Kidney glomerular epithelial cell (primary cell): Measurements from ENCODE around the gene ENPP6.

Experiments used
- DNase-seq: peaks from one replicate; lab custom pipeline; 2025; lab: John Stamatoyannopoulos, UW

Gene ENPP6

DNA sequence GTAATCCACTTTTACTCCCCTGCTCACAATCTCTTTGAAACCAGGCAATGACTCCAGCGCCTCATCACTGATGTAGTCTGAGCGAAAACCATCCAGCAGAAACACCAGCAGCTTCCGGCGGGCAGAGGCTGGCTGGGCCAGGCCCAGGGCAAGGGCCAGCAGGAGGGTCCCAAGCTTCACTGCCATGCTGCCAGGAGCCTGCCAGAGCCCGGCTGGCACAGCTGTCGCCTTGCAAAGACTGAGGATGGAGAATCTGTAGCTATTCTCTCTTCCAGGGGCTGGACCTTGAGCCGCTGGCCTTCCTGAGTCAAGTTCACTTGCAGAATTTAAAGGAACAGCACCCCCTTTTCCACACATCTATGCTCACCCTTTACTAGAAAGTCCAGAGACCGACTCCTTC, at the start of gene ENPP6:
ENPP6 (minus strand) TSS at position 240 of the 400 bp plus-strand sequence; CDS start at position 186, 54 bp downstream.
- no peak for DNase-seq

DNA sequence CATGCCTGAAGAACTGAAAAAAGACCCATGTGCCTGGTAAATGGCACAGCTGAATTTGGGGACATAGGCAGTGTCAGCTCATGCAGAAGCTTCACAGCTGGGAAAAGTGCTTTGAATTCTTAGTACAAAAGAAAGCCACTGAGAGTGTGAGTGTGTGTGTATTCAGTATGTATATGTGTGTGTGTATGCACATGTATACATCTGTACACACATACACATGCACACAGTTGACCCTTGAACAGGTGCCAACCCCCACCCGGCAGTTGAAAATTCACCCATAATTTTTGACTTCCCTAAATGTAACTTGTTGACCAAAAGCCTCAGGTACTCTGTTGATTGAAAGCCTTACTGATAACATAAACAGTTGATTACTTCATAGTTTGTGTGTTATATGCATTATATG, 49.5 kb upstream of the ENPP6 start:
- no peak for DNase-seq

DNA sequence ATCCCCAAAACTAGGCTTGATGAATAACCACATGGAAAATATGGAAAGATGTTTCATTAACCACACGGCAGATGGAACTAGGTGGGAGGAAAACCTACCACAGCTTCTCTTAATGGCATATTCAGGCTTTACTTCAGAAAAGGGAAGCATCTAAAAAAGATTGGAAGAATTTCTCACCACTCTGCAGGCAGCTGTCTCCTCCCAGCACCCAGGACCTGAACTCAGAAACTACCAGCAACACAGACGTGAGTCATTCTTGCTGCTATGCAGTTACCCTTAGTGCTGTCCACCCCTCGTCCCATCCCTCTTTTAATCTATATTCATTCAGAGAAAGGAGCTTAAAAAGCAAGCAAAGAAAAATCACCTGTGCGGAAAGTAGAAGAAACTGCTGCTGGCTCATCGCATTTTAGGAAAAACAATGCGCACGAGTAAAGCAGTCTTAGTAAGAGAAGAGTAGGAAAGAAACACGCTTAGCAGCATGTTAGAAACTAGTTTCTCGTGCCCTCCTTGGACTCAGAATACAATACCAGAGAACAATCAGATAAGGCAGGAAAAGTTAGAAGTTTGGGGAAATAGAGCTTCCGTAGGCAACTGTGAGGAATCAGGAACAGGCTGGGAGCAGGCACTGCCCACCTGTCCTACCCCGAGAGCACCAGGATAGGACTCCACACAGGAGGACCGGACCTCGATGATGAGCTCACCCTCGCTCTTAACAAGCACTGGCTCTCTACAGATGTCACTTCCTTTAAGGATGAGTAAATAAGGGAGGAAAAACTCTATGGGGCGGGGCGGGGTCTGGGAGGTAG, 48.1 kb upstream of the ENPP6 start:
- DNase-seq, result peak; percentile 58

DNA sequence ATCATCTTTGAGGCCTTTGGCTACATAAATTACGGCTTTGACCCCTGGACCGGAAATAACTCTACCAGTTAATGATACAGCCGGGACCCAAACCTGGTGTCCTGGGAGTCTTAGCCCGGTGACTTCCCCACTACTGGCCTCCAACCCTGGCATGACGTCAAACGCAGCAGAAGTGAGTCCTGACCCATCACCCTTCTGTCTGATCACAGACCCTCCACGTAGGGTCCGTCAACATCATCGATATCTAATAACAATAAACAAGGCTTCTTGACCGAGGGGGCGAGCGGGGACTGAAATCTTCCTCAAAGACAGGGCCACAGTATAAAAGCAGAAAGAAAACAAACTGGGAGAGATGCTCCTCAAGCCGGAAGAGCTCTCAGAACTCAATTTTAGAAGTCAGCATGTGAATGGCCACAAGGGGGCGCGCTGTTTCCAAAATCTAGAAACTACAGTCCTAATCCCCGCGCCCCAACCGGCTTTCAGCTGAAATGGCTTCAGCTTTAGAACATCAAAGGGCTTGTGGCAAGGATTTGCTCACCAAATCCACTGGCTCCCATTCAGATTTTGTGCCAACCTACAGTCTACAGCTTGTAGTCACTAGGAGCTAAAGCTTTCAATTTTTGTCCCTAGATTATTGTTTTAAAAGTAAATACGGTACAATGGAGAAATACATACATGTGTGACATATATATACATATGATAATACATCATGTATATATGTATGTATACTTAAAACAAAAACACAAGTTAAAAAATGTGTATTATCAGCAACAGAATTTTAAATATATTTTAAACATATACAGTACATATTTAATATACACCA, 46.4 kb upstream of the ENPP6 start:
- DNase-seq, result peak; percentile 85

DNA sequence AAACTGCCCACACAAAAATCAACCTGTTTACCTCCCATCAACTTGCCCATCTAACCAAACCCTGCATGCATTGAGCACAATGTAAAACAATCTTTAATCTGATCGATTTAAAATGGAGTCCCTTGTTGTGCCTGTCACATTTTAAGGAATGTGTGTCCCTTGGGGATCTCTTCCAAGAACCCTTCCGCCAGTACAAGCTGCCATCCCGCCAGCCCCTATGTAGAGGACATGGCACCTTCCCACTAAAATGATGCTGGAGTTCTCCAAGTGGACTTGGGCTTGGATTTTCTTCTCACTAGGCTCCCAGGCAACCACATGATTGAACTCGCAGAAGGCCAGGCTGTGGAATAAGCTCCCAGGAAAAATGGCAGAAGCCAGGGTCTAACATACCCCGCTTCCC, 45.8 kb upstream of the ENPP6 start:
- DNase-seq, result no peak

DNA sequence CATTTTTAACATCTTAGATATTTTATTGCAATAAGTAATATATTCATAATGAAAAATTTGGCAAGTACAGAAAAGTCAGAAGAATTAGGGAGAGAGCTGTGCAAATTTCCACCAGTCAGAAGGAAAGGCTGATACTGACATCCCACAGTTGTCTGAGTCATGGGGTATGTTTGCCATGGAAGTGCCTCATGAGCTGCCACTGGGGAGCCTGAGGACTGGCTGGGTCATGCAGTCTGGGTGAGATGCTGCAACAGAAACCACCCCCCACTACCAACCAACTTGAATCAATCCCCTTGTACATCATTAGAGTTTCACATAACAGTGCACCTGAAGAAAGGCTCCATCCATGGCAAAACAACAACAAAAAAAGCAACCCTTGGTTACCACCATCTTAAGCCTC, 45.2 kb upstream of the ENPP6 start:
- no peak for DNase-seq

DNA sequence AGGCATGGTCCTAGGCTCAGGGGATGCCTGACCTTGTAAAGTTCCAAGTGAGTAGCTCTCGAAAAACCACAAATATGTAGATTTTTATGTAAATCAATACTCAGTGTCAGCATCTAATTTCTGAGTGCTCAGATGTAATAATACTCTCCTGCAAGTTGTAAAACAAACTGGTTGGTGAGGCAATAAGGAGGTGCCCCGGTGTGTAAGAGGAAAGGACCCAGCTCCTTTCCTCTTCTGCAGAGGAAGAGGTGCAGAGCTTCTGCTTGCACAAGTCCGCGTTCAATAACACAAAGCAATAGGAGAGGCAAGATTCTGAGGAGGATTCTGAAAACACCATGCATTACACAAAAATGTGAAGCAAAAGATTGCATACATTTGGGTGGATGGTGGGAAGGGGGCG, 43.6 kb upstream of the ENPP6 start:
- DNase-seq, result no peak

DNA sequence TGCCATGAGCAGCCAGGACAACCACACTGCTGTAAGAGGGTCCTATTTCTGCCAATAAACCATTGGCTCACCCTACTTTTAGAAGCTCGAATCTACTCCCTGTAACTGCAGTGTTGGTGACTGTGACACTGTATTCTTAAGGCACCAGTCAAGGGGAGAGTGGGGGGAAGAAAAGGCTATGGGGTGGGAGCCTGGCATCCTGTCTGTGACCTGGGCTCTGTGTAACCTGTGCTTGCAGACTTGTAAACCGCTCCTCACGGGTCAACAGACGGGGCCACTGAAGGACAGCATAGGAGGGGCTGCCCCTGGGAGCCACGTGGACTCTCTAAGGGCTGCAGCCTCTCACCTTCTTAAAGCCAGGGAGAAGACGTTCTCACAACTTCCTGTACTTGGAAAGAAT, 42.2 kb upstream of the ENPP6 start:
- no peak for DNase-seq

DNA sequence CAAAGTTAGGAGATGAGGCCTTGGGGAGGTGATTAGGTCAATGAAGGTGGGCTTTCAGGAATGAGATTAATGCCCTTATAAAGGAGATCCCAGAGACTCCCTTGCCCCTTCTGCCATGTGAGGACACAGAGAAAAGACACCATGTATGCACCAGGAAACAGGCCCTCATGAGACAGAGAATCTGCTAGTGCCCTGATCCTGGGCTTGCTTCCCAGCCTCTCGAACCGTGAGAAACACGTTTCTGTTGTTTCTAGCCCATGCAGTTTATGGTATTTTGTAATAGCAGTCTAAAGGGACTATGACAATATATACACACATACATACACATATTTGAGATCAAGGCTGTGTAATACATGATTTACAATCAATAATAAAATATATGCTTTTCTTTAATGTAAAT, 41.4 kb upstream of the ENPP6 start:
- no peak for DNase-seq

DNA sequence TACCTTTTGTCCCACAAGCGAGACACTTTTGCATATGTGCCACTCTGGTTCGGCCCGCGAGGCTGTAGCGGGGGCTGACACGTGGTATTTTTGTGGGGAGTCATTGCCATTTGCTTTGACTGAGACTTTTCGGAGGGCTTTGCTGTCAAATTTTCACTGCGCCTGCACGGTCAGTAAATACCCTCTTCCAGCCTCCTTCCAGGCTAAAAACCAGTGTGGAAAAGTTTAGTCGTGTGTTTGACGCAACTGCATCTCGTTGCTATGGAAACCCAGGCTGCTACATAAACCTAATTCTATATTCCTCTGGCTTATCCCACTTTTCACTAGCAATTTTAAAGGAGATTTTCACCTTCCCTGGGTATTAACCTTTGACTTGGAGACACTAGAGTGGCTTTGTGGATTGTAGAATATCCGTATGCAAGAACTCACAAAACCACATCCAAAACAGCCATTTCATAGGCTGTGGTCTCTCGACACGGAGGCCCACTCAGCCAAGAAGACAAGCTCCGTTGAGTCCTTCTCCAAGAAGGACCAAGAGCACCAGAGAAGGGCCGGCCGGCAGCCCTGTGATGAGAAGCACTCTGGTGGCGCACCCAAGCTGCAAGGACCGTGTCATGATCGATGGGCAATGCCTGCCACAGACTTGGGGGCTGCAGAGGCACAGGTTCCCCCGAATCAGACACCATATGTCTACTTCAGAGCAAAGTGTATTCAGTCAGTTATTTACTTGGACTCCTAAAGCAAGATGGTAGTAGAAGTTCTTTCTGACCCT, 38.4 kb upstream of the ENPP6 start:
- DNase-seq, result no peak

DNA sequence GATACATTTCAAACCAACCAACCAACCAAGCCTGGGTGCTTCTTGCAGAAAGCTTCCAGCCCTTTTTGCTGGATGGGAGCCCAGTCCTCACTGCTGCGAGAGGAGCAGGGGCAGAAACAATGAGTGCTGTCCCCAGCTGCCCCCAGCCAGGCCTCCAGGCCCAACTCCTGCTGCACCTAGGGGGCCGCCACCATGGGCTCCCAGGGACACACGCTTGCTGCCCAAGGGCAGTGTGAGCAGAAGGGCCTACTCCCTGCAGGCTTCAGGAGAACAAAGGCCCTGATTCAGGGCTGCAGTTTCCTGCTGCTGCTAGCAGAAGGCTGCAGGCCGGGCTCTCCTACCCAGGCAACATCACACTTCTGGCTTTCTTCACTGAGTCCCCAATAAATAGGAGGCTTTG, 37.7 kb upstream of the ENPP6 start:
- DNase-seq, result no peak

DNA sequence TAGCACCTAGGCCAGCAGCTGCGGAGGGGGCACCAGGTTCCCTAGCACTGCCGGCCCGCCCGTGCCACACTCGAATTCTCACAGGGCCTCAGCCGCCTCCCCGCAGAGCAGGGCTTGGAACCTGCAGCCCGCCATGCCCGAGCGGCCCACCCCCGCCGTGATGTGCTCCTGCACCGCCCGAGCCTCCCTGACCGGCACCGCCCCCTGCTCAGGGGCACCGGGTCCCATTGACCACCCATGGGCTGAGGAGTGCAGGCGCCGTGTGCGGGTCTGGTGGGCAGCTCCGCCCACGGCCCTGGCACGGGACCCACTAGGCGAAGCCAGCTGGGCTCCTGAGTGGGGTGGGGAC, 35.4 kb upstream of the ENPP6 start:
- no peak for DNase-seq

DNA sequence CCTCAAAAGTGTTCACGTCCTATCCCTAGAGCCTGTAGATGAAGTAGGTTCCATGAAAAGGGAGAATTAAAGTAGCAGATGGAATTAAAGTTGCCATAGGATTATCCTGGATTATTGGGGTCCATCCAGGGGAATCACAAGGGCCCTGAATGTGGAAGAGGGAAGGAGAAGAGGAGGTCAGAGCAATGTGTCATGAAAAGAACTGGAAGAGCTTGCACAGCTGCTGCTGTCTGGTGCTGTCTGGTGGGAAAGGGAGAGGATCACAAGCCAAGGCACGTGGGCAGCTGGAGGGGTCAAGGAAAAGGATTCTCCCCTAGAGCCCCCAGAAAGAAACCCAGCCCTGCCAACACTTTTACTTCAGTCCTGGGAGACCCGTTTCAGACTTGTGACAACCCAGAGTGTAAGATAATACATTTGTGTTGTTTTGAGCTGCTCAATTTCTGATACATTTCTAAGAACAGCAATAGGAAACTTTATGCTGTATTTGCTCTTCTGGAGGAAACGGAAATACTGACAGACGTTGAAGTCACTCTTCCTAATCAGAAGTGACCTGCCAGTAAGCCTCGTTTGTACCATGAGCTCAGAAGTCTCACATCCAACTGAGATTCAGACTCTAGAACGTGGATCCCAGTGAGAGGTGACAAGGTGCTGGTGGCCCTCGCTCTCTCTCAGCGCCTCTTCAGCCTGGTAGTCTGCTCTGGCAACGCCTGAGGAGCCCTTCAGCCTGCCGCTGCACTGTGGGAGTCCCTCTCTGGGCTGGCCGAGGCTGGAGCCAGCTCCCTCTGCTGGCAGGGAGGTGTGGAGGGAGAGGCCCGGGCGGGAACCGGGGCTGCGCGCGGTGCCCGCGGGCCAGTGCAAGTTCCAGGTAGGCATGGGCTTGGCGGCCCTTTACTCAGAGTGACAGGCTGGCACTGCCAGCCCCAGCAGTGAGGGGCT, 34.7 kb upstream of the ENPP6 start:
- DNase-seq, result no peak

DNA sequence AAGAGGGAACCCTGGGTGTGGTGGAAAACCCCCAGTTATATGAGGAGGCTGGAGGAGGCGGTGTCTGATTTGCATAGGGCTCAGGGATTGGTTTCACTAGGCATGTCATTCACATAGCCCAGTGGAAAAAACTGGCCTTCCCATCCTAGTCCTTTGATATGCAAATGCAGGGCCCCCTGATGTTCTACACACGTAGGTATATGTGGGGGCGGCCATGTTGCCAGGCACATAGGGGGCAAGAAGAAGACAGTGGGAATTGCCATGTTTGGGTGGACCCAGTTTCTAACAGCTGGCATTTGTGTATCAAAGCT, 34.0 kb upstream of the ENPP6 start:
- no peak for DNase-seq

DNA sequence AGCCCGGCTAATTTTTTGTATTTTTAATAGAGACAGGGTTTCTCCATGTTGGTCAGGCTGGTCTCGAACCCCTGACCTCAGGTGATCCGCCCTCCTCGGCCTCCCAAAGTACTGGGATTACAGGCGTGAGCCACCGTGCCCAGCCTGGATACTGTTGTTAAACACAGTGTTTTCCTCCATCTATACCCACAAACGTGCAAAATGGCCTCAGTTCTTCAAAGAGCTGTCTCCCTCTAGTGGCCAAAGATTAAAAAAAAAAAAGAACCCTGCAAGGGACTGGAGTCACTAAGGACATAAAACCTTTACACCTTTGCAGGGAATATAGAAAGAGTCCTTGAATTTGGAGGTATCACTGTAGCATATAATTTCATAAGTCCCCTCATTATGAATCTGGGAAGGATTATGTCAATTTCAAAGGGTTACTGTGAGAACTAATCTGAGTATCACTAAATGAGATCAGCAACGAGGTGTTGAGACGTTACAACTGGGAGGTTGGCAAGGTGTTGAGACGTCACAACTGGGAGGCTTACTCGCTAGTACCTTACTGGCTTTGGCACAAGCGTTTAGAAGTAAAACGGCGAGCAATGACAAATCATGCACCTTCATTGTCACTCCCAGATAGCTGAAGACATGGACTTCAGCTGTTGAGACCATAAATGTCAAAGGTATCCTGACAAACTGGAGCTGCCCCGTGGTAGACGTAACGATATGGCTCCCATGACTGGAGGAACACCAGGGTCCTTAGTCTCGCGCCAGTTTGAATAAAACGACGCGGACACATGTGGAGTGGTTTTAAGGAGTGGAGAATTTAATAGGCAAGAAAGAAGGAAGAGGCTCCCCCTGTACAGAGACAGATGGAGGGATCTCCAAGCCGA, 33.4 kb upstream of the ENPP6 start:
- no peak for DNase-seq

DNA sequence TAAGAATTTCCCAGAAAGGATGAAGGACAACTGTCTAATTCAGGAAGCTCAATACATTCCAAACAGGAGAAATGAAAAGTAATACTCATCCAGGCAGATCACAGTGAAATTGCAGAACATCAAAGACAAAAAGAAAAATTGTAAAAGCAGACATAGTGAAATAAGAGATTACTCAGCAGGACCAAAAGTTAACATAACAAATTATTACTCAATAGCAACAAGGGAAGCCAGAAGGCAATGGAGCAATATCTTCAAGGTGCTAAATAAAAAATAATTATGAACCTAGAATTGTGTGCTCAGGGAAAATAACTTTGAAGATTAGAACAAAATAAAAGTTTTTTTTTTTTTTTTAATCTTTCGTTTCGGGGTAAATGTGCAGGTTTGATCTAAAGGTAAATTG, 30.5 kb upstream of the ENPP6 start:
- no peak for DNase-seq

DNA sequence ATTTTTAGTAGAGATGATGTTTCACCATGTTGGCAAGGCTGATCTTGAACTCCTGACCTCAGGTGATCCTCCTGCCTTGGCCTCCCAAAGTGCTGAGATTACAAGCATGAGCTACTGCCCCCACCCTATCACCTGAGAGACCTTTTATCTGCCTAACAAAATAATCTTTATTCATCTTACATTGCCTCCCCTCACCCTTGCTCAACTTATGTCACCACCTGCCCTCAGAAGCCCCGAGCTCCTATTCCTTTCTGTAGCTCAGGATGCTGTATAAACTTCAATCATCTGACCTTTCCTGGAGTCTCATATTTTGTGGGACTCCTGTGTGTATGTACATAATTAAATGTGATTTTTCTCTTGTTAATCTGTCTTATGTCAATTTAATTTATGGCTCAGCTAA, 29.7 kb upstream of the ENPP6 start:
- DNase-seq, result no peak

DNA sequence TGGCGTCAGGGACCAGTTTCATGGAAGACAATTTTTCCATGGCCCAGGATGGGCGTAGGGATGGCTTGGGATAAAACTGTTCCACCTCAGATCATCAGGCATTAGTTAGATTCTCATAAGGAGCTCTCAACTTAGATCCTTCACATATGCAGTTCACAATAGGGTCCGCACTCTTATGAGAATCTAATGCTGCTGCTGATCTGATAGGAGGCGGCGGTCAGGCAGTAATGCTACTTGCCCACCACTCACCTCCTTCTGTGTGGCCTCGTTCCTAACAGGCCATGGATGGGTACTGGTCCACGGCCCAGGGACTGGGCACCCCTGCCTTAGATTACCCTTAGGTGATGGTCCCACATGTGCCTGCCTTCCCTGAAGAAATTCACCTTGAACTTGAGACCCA, 28.8 kb upstream of the ENPP6 start:
- DNase-seq, result no peak

DNA sequence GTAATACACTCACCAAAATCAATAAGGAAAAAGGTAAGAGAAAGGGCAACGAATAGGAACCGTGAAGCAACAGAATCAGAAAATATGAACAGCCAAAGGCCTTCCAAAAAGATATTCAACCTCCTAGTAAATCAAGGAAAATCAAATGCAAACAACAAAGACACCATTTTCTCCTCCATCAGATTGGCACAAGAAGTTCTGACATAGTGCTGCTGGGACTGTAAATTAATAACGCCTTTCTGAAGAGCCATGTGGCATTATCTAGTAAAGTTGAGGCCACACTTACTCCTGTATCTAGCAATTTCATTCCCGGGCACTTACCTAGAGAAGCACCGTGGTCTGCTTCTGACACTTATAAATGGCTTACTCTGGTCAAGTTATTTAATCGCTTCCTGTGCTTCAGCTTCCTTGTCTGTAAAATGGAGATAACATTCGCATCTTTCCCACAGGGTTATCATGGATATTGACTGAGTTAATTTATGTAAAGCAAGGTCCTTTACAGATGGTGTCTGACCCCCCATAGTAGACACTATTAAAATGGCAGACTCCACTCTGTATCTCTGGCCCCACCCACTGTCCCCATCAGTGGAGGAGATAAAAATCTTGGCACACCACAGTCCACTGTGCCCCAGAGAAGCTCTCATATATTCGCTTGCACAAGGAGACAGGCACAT, 20.5 kb upstream of the ENPP6 start:
- no peak for DNase-seq

DNA sequence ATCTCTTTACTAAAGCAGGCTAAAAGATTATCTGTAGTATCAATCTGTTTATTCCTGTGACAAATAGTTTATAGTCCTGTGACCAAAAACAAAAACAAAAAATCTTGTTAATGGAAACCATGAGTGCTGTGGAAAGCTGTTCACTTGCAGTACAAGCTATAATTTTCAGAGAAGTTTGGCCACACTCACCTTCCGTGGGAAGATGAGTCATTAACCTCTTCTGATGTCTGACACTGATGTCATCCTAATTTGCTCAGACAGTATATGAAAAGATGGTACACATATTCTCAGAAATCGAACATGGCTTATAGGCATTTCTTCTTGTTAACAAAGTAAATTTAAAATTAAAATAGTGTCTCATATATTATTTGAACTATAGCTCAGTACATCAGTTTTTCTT, 19.9 kb upstream of the ENPP6 start:
- no peak for DNase-seq
